IPS-NIHi7 (cell line): ENCODE results near the gene WDR7.

Experiments used
- DNase-seq: peaks from one replicate; pipeline ENCODE4 v3.0.0; 2012; ENCODE audit warnings: mixed read lengths; ENCODE audit errors: extremely low spot score

Gene WDR7

GRCh38 chr18:56936457-56936856 lies 285.3 kb downstream of the WDR7 start:
- DNase-seq: no peak

DNA sequence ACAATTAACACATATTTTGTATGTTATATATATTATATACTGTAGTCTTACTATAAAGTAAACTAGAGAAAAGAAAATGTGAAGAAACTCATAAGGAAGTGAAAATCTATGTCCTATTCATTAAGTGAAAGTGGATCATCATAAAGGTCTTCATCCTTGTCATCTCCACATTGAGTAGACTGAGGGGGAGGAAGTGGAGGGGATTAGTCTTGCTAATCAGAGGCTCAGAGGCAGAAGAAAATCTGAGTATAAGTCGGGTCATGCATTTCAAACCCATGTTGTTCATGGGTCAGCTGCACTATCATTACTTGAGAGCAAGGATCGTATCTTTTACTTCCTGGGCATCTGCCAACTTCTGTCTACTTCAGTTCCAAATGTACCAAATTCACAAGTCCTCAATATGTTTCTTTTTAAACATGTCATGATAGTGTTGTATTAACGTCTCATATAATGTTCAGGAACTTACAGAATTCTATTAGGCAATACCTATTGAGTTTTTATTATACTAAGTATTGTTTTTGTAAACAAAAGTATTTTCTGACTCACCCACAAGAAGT lies 286.8 kb downstream of the WDR7 start:
- no peak for DNase-seq

GRCh38 chr18:56945171-56946083 lies 294.3 kb downstream of the WDR7 start:
- no peak for DNase-seq

DNA sequence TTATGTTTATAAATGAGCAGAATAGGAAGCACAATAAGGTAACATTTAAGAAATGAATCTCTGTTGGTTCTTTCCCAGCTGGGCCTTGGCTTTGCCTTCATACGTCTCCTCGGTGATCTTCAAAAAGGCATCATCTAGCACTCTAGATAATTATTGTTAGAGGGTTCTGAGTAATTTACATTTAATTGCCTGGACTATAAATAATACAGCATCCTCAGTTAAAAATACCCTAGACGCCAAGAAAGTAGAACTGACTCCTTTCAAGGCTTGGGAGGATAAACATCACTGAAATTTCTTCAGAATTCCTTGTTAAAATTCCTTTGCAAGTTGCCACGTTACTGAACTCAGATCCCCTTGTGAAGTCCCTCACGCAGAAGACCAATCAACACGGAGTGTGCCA lies 296.1 kb downstream of the WDR7 start:
- no peak for DNase-seq

DNA sequence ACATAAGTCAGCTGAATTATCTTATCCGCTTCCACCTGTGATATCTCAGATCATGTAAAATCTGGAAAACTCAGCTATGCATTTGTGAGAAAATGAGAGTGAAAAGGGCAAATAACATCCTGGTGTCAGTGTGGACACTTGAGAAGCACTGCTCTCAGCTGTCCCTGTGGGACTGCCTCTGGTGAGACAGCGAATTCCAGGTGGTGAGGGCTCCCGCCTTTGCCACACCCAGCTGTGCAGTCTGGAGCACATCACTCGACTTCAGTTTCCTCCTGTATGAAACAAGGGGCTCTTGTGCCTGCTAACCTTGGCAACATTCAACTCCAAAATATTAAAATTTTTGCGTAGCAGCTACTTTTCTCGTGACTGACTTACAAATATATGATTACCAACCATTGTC lies 300.9 kb downstream of the WDR7 start:
- no peak for DNase-seq

- no peak for DNase-seq
Observed at GRCh38 chr18:56953428-56954198, 302.5 kb downstream of the WDR7 start.

DNA sequence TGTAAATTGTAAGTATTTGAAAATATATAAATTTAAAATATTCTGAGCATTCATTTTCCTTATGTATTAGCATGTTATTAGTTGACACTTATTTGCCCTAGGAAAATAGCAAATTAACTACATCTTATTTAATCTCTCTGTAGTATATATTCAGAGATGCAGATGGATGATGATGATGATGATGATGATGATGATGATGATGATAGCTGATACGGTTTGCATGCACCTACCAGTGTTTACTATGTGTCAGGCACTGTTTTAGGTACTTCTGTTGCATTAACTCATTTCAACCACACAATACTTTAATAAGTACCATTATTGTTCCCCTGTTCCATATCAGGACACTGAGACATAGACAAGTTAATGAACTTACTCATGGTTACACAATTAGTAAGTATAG lies 304.3 kb downstream of the WDR7 start:
- DNase-seq: no peak

- no peak for DNase-seq
Observed at GRCh38 chr18:56959120-56959519, 308.0 kb downstream of the WDR7 start.

- no peak for DNase-seq
Observed at GRCh38 chr18:56962322-56962721, 311.2 kb downstream of the WDR7 start.

GRCh38 chr18:56967035-56967434 lies 315.9 kb downstream of the WDR7 start:
- DNase-seq: peak; percentile 49

DNA sequence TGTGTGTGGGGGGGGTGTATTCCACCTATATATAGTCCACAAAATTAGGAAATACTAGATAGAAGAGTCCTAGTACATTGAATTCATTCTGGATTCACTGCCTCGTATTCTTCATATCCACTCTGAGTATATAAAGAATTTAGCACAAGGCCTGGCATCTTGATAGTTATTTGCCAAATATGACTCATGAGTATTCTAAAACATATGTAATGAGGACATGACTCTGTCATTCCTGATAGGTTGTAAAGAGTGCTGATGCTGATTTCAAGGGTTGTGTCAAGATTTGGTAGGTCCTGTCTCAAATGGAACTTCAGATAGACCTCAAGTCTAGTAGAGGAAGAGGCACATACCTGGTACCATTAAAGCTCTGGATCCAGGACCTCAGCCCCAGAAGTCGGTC lies 322.3 kb downstream of the WDR7 start:
- DNase-seq: no peak

GRCh38 chr18:56974141-56974540 lies 323.0 kb downstream of the WDR7 start:
- DNase-seq: no peak

GRCh38 chr18:56975276-56975675 lies 324.1 kb downstream of the WDR7 start:
- no peak for DNase-seq

GRCh38 chr18:56977309-56977708 lies 326.1 kb downstream of the WDR7 start:
- DNase-seq: no peak

DNA sequence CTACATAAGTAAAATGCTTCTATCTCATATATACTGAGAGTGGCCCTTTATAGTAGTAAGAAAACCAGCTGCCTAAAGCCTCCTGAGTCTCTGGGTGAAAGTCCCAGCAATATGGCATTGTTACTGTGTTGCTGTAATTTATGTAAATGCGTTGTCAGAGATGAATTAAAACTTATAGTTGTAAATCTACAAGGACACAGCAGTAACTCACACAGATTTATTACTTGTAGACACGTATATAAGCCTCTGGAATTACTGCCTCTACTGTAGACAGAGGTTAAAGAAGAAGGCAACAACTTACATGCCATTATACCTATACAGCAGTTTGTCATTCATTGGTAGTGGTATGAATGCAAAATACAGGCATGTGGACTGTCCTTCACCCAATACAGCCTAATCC lies 326.6 kb downstream of the WDR7 start:
- DNase-seq: no peak

GRCh38 chr18:56980151-56980550 lies 329.0 kb downstream of the WDR7 start:
- no peak for DNase-seq

GRCh38 chr18:56982766-56983165 lies 331.6 kb downstream of the WDR7 start:
- no peak for DNase-seq

- no peak for DNase-seq
Observed at GRCh38 chr18:56983275-56983992, 332.3 kb downstream of the WDR7 start.

- DNase-seq: no peak
Observed at GRCh38 chr18:56984731-56985130, 333.6 kb downstream of the WDR7 start.

DNA sequence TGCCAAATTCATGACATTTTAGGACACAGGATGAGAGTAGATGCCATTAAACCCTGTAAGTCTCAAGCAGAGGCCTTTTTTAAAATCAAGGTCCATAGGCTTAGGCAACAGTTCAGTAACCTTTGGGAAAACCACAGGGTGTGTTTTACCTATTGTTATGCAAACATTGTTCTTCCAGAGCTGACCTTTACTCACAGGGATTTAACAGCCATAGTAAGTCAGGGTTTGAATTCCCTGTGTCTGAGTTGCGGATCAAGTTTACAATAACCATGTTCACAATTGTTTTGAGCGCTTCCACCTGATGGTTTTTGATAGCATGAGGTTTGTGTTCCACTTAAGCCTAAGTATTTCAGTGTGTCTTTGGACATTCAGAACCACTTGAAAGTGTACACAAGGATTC lies 335.7 kb downstream of the WDR7 start:
- DNase-seq: peak; percentile 52

- DNase-seq: no peak
Observed at GRCh38 chr18:56987236-56987635, 336.1 kb downstream of the WDR7 start.

- no peak for DNase-seq
Observed at GRCh38 chr18:56988022-56988421, 336.9 kb downstream of the WDR7 start.
